Tibial nerve (tissue), 3 donors: ENCODE data around the gene AHCTF1.
"Not testable (repeated sequence)": the region's sequence is repeated elsewhere in the genome, so short reads cannot be mapped to it uniquely, and the experiment has no call there.

Experiments used
- CTCF ChIP-seq, 5 experiments: fragments of 200-600 bp in 3 of 5; fragments of 450-650 bp in 2 of 5; sonication (generic) in 3 of 5; IDR thresholded peaks; one replicate each; pipeline ENCODE4 v1.5.1; 2016 to 2019; ENCODE audit warnings: antibody characterized with exemption in 5 of 5, mild to moderate bottlenecking in 3 of 5, moderate library complexity in 2 of 5
- POLR2A ChIP-seq, 2 donors: fragments of 450-650 bp; IDR thresholded peaks; one replicate each; pipeline ENCODE4 v1.6.1; 2017; ENCODE audit warnings: antibody characterized with exemption in 2 of 2, mild to moderate bottlenecking in 2 of 2, moderate library complexity in 2 of 2

GRCh38 chr1:246822154-246822553 is 109.6 kb downstream of the AHCTF1 start:
- not testable (repeated sequence) for TF ChIP-seq CTCF, POLR2A (IDR thresholded peaks at IDR 0.05)
